Loucy (cell line): ENCODE results near the gene FBN1.

Experiments
- CTCF ChIP-seq: fragments of 200-600 bp; sonication (generic); conservative IDR thresholded peaks from 2 replicates; pipeline ENCODE4 v1.5.1; 2014; ENCODE audit warnings: mild to moderate bottlenecking, antibody characterized with exemption, low read length
- EZH2phosphoT487 ChIP-seq: fragments of 200-600 bp; IDR thresholded peaks from 2 replicates; pipeline ENCODE4 v1.6.1; 2018; ENCODE audit warnings: antibody characterized with exemption, mild to moderate bottlenecking, moderate library complexity, borderline replicate concordance

DNA sequence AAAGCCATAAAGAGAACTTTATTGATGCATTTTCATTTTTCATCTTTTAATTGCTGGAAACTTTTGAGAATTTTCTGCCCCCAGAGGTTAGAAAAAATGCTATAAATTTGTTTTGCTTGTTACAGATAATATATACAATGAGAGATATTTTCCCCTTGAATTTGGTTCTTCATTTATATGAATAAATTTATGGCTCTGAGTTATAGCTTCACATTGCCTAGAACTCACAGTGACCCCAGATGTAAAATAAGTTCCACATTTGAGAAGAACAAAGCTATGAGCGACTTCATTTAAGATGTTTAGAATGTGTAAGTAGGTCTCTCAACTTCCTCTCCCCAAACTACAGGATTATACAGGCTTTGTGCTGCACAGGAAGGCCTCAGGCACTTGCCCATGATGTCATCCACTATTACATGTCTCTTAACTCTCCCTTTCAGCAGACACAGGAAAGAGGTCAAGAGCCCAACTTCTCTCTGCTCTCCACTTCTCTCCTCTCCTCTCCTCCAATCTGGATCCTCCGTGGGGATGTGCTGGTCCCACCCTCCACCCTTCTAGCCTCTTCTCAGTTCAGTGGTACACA, 221.5 kb downstream of the FBN1 start:
- TF ChIP-seq CTCF (no peak), EZH2phosphoT487 (no peak)
